Stimulated activated CD4-positive, alpha-beta T cell treated with anti-CD3 and anti-CD28 coated beads, Interleukin-1b, Interleukin-23, amount 100 ng/mL, for 1 hour (primary cell): ENCODE results near the gene PLEKHA1.

ENCODE experiments used
- DNase-seq, 2 donors: peaks; one replicate each; pipeline ENCODE4 v3.0.0-alpha.2; 2020; ENCODE audit warnings: low read depth in 2 of 2

The PLEKHA1 gene

DNA sequence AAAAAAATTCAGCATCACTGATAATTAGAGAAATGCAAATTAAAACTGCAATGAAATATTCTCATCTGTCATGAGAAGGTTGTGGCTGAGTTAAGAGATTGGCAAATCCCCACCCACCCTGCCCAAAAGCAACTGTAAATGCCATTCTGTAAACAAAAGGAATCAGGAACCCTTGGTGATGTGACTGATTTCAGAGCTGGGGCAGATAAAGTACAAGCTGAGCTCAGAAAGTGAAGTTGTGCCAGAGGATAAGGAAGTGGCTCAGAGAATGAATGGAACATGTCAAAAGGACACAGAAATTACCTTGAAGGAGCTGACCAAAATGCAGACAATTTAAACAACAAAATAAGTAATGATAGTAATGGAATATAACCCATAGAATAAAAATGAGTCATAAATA is 47.2 kb downstream of the PLEKHA1 start:
- DNase-seq, result no peak

DNA sequence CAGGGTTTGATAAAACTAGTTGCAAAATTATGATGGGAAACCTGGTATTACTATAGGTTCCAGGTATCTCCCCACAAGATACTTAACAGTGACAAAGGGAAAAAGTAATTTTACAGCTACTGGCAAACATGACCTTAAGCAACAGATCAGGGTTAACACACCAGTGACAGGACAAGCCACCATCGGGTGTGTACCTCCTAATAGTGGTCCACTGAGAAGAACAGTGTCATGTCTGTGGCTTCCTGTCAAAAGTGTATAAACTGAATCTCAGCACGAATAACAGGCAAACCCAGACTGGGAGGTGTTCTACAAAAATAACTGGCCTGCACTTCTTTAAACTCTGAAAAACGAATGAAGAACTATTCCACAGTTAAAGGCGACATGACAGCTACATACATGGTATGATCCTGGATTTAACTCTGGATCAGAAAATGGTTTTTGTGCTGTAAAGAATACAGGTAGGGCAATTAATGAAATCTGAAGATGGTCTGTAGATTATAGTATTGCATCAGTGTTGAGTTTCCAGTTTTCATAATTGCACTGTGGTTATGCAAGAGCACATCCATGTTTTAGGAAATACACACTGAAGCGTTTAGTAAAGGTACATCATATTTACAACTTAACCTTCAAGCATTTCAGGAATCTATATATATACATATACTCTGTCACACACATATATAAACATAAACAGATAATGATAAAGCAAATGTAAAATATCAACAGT is 47.9 kb downstream of the PLEKHA1 start:
- DNase-seq, result no peak

DNA sequence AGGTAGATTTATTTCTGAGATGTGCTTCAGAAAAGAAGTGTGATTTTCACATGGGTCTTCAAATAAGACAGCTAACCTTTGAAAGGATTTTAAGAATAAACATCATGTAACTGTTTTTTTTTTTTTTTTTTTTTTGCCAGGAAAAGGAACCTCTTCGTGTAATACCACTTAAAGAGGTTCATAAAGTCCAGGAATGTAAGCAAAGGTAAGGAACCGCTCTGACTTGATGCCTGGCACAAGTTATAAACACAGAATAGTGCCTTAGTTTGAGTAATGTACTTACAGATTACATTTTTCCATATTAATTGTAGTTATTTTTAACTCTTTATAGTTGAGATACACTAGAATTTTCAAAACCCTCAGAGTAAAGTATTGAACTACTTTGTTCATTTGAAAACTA is 49.6 kb downstream of the PLEKHA1 start:
- DNase-seq, result no peak

DNA sequence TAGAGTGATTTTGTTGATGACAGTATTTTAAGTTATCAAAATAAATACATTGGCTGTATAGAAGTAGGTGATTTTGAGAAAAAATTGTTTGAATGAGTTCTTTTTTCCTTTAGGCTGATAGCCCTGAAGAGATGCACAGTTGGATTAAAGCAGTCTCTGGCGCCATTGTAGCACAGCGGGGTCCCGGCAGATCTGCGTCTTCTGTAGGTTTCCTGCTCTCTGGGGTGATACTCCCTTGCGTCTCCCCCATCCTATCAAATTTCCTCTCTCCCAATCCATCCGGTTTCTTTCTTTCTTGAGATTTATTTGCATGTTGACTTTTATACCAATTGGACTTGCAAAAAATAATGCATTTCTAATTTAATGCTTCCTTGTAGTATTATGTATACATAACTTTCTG is 52.3 kb downstream of the PLEKHA1 start:
- DNase-seq, result no peak

DNA sequence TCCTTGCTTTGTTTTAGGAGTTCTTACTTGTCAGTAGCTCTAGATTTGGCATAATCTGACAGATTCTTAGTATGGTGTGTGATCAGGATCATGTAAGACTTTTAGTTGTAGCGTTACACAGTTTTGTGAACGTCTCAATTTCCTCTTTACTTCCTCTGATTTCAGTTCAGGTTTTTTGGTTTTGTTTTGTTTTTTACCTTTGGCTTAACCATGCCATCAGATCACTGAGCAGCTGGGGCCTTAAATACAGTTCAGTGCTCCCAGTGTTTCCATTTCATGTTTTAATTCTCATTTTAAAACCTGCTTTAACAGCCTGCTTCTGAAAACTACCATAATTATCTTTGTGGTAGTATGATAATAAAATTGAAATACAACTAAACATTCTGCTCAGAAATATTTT is 52.8 kb downstream of the PLEKHA1 start:
- DNase-seq, result no peak

DNA sequence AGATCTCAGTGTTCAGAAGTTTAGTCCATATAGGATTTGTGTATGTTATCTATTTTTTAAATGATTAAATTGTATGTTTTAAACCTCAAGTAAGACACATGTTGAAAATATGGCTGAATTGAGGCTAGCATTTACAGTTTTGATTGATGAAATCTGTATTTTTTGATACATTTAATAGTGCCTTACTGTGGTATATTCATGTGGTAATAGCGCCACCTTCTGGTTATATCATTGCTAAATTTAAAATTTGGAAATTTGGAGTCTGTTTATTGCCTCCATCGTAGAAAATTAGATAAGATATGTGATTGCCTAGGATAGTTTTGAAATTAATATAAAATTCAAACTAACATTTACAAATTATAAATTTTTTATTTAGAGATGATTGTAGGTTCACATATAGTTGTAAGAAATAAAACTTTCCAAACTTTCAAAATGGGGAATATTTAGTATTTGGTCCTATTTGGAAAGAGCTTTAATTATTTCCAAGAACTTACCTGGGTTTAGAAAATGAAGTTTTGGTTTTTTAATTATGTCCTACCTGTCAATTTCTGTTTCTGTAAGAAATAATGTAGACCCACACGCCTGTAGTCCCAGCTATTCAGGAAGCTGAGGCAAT is 60.8 kb downstream of the PLEKHA1 start:
- DNase-seq, result no peak

DNA sequence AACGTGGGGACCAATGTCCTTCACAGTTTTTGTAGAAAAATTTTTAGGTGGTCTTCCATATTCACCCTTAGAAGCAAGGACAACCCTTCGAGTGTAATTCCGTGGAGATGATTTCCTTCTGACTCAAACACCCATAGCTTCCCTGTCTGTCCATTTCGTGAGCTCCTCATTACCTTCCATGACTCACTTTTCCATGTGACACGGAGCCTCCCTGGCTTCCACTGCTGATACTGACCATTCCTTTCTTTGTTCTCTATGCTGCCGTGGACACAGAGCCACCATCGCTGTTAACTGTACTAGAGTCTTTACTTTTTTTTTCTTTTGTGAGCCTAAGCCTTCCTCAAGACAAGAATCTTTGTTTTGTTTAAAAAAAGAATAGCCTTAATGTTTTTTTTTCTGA is 67.5 kb downstream of the PLEKHA1 start:
- DNase-seq, result no peak

DNA sequence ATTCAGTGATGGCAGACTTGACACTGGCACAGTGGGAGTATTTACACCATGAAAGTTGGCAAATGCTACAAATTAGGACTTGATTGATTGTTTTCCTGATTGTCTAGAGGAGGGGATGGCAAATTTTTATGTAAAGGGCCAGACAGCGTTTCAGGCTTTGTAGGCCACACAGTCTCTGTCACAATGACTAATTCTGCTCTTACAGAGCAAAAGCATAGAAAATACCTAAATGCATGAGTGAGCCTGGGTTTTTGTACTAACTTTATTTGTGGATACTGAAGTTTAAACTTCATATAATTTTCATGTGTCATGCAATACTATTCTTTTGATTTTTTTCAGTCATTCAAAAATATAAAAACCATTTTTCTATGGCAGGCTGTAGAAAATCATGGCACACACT is 71.0 kb downstream of the PLEKHA1 start:
- DNase-seq, result no peak

DNA sequence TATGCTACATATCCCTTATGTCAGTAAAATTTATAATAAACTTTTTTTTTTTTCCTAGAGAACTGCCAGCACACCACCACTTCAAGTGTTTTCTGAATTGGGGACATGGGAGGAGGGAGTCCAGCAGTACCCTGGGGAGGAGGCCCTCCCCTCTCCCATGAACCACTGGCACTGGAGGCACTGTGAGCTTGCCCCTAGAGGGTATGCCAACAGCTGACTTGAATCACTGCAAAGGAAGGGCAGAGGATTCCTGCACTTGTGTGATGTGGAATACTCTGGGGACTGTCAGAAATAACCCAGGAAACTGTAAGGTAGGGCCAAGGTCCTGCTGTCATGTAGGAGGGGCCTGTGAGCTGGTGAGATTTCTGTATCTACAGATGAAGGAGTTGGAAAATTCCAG is 71.4 kb downstream of the PLEKHA1 start:
- DNase-seq, result no peak

DNA sequence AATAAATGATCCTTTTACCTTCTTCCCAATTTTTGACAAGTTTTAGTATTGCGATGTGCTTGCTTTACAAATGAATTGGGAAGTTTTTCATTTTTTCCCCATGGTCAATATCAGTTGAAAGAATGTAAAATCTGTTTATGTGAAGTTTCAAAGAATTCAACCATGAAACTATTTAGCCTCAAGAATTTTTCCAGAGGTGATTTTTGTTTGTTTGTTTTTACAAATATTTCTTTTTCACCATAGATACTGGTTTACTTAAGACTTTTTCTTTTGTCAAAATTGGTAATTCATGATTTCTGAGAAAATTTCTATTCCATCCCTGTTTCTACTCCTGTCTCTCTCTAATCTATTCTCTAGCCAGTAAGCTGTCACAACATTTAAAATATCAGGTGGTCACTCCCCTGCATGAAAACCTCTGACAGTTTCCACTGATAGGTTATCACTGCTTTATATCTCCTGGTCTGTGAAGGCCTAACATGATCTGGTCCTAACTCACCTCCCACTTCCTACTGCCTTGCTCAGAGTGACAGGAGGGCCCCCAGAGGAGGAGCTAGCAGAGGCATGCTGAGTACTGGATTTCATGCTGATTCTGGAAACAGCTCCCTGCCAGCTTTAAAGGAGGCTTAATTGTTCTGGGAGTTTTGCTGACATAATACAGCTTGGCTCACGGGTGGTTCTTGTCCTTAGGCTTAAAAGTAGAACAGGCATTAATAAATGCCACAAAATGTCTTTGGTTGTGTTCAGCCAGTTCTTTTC is 72.3 kb downstream of the PLEKHA1 start:
- DNase-seq, result no peak

DNA sequence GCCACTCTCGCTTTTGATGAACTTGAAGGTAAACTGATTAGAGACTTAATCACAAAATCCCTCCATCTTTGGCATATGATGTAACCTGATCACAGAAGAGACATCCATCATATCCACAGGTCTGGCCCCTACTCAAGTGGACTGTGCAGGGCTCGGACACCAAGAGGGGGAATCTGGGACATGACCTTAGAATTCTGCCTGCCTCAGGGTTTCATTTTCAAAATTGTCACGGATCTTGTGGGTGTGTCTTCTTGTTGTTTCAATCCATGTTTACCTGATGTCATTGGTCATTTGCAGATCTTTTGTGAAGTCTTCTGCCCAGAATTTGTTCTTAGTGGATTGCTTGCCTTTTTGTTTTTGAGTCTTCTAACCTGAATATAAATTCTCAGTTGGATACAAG is 74.1 kb downstream of the PLEKHA1 start:
- DNase-seq, result no peak

DNA sequence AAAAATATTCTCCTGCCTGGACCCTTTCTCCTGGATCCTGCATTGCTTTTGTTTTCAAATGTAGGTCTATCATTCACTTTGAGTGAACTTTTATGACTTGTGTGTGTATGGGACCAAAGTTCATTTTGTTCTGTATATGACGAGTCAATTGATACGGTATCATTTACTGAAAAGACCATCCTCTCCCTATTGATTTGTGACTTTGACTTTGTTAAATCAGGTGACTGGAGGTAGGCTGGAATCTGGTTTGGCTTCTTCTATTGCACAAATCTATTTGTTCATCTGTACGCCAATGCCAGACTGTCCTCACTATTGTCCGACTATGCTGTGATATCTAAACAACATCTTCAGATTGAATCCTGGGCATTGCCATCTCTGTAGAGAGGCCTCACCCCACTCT is 74.6 kb downstream of the PLEKHA1 start:
- no peak for DNase-seq

DNA sequence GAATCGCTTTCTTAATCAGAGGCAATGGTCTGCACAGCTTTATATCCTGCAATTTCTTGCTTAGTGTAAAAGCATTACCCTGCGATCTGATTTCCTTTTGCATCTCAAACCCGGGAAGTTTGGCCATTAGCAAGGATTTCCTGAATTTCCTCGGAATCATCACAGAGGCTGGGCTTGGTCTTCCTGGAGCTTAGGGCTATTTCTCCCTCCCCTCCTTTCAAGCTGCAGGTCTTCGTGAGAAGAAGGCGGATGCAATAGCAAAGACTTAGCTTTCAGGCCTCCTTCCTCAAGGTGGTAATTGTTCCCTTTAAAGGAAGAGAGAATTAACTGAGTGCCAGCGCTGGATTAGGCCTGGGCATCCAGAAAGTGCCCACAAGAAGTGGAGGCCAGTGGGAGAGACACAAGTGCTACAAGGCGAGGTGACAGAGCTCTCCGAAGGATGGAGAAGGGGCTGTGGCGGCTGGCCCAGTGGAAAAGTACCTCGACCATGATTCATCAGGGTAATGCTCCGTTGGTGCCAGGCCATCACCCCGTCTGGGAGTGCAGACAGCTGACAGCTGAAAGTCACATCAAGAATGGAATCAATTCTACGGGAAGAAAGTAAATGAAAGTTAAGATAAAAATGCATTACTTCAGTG is 76.0 kb downstream of the PLEKHA1 start:
- no peak for DNase-seq

DNA sequence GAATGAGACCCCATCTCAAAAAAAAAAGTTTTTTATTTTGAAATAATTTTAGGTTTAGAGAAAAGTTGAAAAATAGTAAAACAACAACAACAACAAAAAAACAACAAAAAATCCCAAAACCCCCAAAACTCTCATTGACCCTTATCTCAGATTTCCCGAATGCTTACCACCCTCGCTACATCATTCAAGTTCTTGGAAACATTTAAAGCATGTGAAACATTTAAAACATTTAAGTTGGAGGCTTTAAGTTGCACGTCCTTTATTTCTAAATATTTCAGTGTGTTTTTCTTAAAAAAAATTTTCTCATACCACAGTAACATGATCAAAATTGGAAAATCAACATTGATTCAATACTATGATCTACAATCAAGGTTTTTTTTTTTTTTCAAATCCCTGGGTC is 79.6 kb downstream of the PLEKHA1 start:
- DNase-seq, result no peak

DNA sequence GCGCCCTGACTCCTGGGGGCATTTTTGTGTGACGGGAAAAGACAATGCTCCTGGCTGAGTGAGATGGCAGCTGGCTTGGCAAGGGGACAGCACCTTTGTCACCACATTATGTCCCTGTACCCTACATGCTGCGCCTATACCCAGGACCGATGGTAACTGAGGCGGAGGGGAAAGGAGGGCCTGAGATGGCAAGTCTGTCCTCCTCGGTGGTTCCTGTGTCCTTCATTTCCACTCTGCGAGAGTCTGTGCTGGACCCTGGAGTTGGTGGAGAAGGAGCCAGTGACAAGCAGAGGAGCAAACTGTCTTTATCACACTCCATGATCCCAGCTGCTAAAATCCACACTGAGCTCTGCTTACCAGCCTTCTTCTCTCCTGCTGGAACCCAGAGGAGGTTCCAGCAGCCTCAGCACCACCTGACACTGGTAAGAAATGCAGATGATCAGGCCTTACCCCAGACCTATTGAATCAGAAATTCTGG is 80.1 kb downstream of the PLEKHA1 start, which contains the start of gene ARMS2:
TSS of gene ARMS2 (plus strand) at position 51 of the 478 bp plus-strand sequence. CDS start at position 126, 75 bp downstream.
- DNase-seq, result no peak

DNA sequence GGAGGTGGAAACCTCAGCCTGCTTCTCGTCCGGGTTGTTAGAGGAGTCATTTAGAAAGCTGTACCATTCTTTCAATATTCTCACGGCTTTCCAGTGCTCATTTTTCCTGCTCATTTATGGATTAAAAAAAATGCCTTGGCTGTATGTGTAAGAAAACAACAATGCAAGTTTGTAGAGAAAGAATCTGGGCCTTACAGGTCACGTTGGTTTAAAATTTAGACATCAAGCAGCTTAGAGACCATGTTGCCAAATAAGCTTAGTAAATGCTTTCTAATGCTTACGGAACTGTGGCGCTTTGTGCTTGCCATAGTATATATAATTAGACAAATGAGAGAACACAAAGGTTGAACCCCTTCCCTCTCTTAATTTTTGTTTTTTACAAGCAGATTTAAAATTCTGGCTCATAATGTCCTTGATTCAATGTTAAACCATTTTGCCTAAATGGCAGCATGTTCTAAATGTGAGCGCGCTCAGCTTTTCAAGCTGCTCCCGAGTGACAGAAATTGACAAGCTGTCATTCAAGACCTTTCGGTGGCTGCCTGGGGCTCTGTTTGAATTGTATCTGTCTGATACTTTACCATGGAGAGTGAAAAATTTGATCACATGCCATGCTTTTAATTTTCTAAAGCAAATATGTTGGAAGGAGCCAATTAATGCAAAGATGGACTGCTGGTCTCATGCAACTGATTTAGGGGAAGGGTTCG is 81.0 kb downstream of the PLEKHA1 start:
- DNase-seq, result no peak

DNA sequence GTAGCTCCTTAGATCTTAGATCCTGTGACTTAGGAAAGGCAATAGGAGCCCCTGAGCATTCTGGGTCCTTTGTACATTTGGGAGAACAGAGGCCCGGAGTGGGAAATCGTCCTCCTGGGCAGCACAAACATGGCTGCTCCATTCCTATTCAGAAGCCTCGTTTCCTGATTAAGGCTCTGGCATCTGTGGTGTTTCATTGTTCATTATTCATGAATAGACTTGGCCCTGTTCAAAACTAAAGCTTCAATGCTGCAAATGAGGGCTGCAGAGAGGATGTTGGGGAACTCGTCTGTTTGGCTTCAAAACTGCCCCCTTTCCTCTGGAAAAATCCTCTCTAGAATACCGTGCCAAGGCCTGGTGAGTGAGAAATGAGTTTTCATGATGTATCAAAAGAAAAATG is 83.4 kb downstream of the PLEKHA1 start:
- no peak for DNase-seq

DNA sequence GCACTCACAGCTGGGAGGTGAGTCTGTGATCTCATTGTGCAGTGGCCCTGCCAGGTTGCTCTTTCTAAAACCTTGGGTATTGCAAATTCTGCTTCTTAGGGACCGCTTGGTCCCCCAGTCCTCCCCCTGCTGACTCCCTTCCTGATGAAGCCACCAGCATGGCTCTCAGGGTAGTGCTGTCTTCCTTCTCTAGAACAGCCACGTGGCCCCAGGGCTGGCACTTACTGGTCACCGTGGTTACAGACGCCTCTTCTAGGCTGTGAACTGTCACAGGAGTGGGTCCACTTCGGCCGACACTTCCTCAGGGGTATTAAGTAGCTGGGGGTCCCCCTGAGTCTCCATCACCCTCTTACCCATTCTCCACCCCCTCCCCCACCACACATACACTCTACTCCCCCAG is 84.2 kb downstream of the PLEKHA1 start:
- no peak for DNase-seq

DNA sequence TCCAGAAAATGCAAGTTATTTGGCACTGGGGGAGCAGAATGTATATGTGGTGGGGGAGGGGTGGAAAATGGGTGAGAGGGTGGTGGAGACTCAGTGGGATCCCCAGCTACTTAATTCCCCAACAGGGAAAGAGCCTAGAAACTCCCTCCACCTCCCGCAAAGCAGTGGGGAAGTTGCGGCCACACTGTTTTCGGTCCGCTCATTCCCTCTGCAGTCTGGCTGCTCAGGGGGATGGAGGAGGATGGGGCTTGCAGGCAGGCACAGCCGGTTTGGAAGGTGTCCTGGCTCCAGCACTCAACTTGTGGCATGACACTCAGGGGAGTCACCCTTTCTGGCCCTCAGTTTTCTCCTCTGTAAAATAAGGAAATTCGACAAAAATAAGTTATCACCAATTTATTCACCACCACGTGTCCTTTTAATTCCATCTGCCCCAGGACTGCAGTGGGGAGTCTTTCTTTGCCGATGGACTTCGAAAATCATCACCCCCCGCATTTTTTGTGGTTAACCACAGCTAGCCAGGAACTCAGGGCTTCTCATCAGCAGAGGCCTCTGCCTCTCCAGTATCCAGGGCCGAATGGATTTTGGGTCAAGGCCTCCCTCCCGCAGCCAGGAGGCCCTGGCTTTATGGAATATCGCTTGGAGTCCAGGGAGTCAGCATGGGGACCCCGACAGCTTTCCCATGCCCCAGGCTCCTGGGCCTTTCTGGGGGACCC is 85.2 kb downstream of the PLEKHA1 start:
- no peak for DNase-seq

DNA sequence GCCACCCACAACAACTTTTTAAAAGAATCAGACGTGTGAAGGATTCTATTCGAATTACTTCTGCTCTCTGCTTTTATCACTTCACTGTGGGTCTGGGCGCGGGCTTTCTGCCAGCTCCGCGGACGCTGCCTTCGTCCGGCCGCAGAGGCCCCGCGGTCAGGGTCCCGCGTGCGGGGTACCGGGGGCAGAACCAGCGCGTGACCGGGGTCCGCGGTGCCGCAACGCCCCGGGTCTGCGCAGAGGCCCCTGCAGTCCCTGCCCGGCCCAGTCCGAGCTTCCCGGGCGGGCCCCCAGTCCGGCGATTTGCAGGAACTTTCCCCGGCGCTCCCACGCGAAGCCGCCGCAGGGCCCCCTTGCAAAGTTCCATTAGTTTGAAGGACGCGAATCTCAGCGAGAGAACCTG is 86.4 kb downstream of the PLEKHA1 start:
- DNase-seq, result no peak

DNA sequence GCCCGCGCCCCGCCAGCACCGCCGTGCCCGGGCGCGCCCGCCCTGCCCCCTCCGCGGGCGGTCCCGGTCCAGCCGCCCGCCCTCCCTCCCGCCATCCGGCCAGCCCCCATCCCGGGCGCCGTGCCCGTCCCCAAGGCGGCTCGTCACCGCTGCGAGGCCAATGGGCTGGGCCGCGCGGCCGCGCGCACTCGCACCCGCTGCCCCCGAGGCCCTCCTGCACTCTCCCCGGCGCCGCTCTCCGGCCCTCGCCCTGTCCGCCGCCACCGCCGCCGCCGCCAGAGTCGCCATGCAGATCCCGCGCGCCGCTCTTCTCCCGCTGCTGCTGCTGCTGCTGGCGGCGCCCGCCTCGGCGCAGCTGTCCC is 86.8 kb downstream of the PLEKHA1 start, which contains the start of gene HTRA1:
TSS of gene HTRA1 (plus strand) at position 187 of the 362 bp plus-strand sequence. CDS start at position 287, 100 bp downstream.
- no peak for DNase-seq
